CD14-positive monocyte (primary cell): ENCODE measurements around the gene ACACB. TPM values are rescaled to one million over a fixed set of nuclear protein-coding genes. Genes with fewer than 3 reads are reported as not detected.

Experiments
- DNase-seq, 3 donors: peaks; one replicate each; pipeline ENCODE4 v3.0.0-alpha.2; 2011 to 2022
- H2AFZ ChIP-seq: 2 replicates; pipeline ENCODE4 v1.6.0; 2012; ENCODE audit warnings: mild to moderate bottlenecking, low read depth, low read length, inconsistent platforms; ENCODE audit not compliant: insufficient read depth, poor library complexity, severe bottlenecking
- H3K27ac ChIP-seq, 2 donors: 1 replicate in 1 of 2; 2 replicates in 1 of 2; pipeline ENCODE4 v1.5.1; 2012 to 2013; ENCODE audit warnings: low read length in 2 of 2, control low read depth in 1 of 2, inconsistent platforms in 1 of 2, low read depth in 1 of 2, mild to moderate bottlenecking in 1 of 2
- H3K27me3 ChIP-seq, 2 donors: one replicate each; pipeline versions ENCODE4 v1.6.0 to v1.6.1; 2011 to 2013; ENCODE audit warnings: low read length in 2 of 2; ENCODE audit not compliant: control insufficient read depth in 2 of 2, insufficient read depth in 2 of 2
- H3K36me3 ChIP-seq, 2 donors: replicated peaks in 1 of 2; 1 replicate in 1 of 2; 2 replicates in 1 of 2; pipeline versions ENCODE4 v1.5.1 to v1.6.1; 2012 to 2013; ENCODE audit warnings: low read length in 2 of 2, control low read depth in 1 of 2, inconsistent platforms in 1 of 2, mild to moderate bottlenecking in 1 of 2; ENCODE audit not compliant: insufficient read depth in 2 of 2, control insufficient read depth in 1 of 2
- H3K4me1 ChIP-seq, 2 donors: 1 replicate in 1 of 2; 2 replicates in 1 of 2; pipeline versions ENCODE4 v1.5.1 to v1.6.1; 2012 to 2013; ENCODE audit warnings: low read length in 2 of 2, control low read depth in 1 of 2, inconsistent platforms in 1 of 2, mild to moderate bottlenecking in 1 of 2, moderate library complexity in 1 of 2; ENCODE audit not compliant: insufficient read depth in 2 of 2, control insufficient read depth in 1 of 2
- H3K4me2 ChIP-seq: replicated peaks from 2 replicates; pipeline ENCODE3; 2012; ENCODE audit warnings: low read length, moderate library complexity, mild to moderate bottlenecking; ENCODE audit not compliant: poor library complexity, severe bottlenecking; ENCODE audit errors: extremely low read depth
- H3K4me3 ChIP-seq, 3 experiments: fragments of 200-600 bp in 1 of 3; sonication (generic) in 1 of 3; replicated peaks in 1 of 3; 1 replicate in 2 of 3; 2 replicates in 1 of 3; pipeline ENCODE4 v1.5.1; 2011 to 2013; ENCODE audit warnings: low read length in 3 of 3, mild to moderate bottlenecking in 3 of 3, control low read depth in 2 of 3, low read depth in 2 of 3, inconsistent platforms in 1 of 3, moderate library complexity in 1 of 3
- H3K79me2 ChIP-seq: 2 replicates; pipeline ENCODE4 v1.6.0; 2012; ENCODE audit warnings: mild to moderate bottlenecking, control low read depth, inconsistent platforms, low read length, moderate library complexity; ENCODE audit not compliant: insufficient read depth
- H3K9ac ChIP-seq: 2 replicates; pipeline ENCODE4 v1.6.0; 2017; ENCODE audit warnings: low read length, mild to moderate bottlenecking; ENCODE audit not compliant: insufficient read depth, poor library complexity, severe bottlenecking
- H3K9me3 ChIP-seq, 2 donors: replicated peaks in 1 of 2; 1 replicate in 1 of 2; 2 replicates in 1 of 2; pipeline versions ENCODE4 v1.5.1 to v1.6.1; 2012 to 2013; ENCODE audit warnings: low read length in 2 of 2, control low read depth in 1 of 2; ENCODE audit not compliant: control insufficient read depth in 1 of 2, insufficient read depth in 1 of 2
- H4K20me1 ChIP-seq: 2 replicates; pipeline ENCODE4 v1.6.0; 2012; ENCODE audit warnings: mild to moderate bottlenecking, low read length, control low read depth, moderate library complexity; ENCODE audit not compliant: insufficient read depth
- H3K27ac Mint-ChIP-seq, 7 donors: one replicate each; pipeline ENCODE4 v1.8.0; 2020; ENCODE audit warnings: mild to moderate bottlenecking in 7 of 7, mixed read lengths in 7 of 7, moderate library complexity in 6 of 7, inconsistent platforms in 2 of 7
- H3K27me3 Mint-ChIP-seq, 3 donors: one replicate each; pipeline ENCODE4 v1.8.0; 2021 to 2022; ENCODE audit warnings: low read depth in 3 of 3, mild to moderate bottlenecking in 3 of 3, mixed read lengths in 3 of 3, moderate library complexity in 3 of 3, inconsistent platforms in 1 of 3
- H3K36me3 Mint-ChIP-seq, 2 donors: one replicate each; pipeline ENCODE4 v1.8.0; 2020; ENCODE audit warnings: mixed read lengths in 2 of 2, inconsistent platforms in 1 of 2, mild to moderate bottlenecking in 1 of 2
- H3K4me1 Mint-ChIP-seq: one replicate; pipeline ENCODE4 v1.8.0; 2020; ENCODE audit warnings: mild to moderate bottlenecking, mixed read lengths
- H3K4me3 Mint-ChIP-seq, 2 donors: one replicate each; pipeline ENCODE4 v1.8.0; 2020; ENCODE audit warnings: mild to moderate bottlenecking in 2 of 2, mixed read lengths in 2 of 2, moderate library complexity in 1 of 2
- H3K9me3 Mint-ChIP-seq, 7 donors: one replicate each; pipeline ENCODE4 v1.8.0; 2020 to 2022; ENCODE audit warnings: mixed read lengths in 7 of 7, mild to moderate bottlenecking in 6 of 7, moderate library complexity in 6 of 7, inconsistent platforms in 2 of 7
- CTCF ChIP-seq: fragments of 200-600 bp; IDR thresholded peaks from one replicate; pipeline ENCODE4 v1.8.0; 2022; ENCODE audit warnings: antibody characterized with exemption, mild to moderate bottlenecking
- WGBS: methylation state at CpG from one replicate; pipeline ENCODE4 v1.1.5; 2013; ENCODE audit warnings: missing lambda C conversion rate; ENCODE audit not compliant: insufficient coverage; 5-methylcytosine and 5-hydroxymethylcytosine counted together
- intact Hi-C, 2 donors: fragments of 100-400 bp; cut with micrococcal nuclease; formaldehyde crosslinking; loops; one replicate each; pipeline versions ENCODE4 v1.15.0 to v1.15.1; 2023
- polyA plus RNA-seq, 3 donors: library from polyadenylated mRNA; depleted of rRNA in 1 of 3; unstranded in 2 of 3; stranded (reverse) in 1 of 3; fragments of 300-500 nt in 2 of 3; fragments of >200 nt in 1 of 3; fragmentation: Illumina TruSeq in 2 of 3; gene quantifications; 1 replicate in 2 of 3; 2 replicates in 1 of 3; pipeline ENCODE4 v1.2.3, GENCODE V29; 2012 to 2021

ACACB gene
- polyA plus RNA-seq, 3 donors: 0.14 to 5.0 (median 1.9) TPM

- Mint-ChIP-seq H3K27ac (no peak overlapping the region), H3K4me3 (no peak overlapping the region), H3K27me3 (peaks cover 0 to 4% (median 0%) of the 10 kb centered on the region in 3 donors), H3K36me3 (peaks cover 28 to 33% of the 10 kb centered on the region in 2 donors), H3K9me3 (no peaks in the 10 kb centered on the region), H3K4me1 (peaks cover 13% of the 10 kb centered on the region)
- H3K79me2 ChIP-seq: no peaks in the 10 kb centered on the region
- H3K9me3 ChIP-seq: no peaks in the 10 kb centered on the region
- H3K27ac ChIP-seq: no peak overlapping the region
- WGBS: 100% methylated on average over 2 of the region's 7 CpGs
- H3K27me3 ChIP-seq: no peaks in the 10 kb centered on the region
- H2AFZ ChIP-seq: no peak overlapping the region
- H3K36me3 ChIP-seq: peaks cover 0 to 12% of the 10 kb centered on the region in 2 donors
- H3K9ac ChIP-seq: no peak overlapping the region
- H4K20me1 ChIP-seq: no peaks in the 10 kb centered on the region
- intact Hi-C loops: no loop called here
- no peak overlapping the region for H3K4me3 ChIP-seq
- peaks cover 0 to 9% of the 10 kb centered on the region in 2 donors for H3K4me1 ChIP-seq
- H3K4me2 ChIP-seq: no peak overlapping the region
- DNase-seq: no peak
- no peak for TF ChIP-seq CTCF
These were observed 65.9 kb downstream of the ACACB start for GRCh38 chr12:109182041-109182839.

GRCh38 chr12:109185441-109185840, 69.1 kb downstream of the ACACB start:
- Mint-ChIP-seq H3K27me3 (peaks cover 0 to 6% (median 0%) of the 10 kb centered on the region in 3 donors), H3K27ac (no peak overlapping the region), H3K9me3 (no peaks in the 10 kb centered on the region), H3K4me1 (no peaks in the 10 kb centered on the region), H3K4me3 (no peak overlapping the region), H3K36me3 (peaks cover 20 to 27% of the 10 kb centered on the region in 2 donors)
- Histone ChIP-seq H4K20me1 (no peaks in the 10 kb centered on the region), H3K27ac (no peak overlapping the region), H2AFZ (no peak overlapping the region), H3K4me1 (no peaks in the 10 kb centered on the region), H3K4me2 (no peak overlapping the region), H3K4me3 (no peak overlapping the region), H3K36me3 (peaks cover 0 to 5% of the 10 kb centered on the region in 2 donors), H3K9me3 (no peaks in the 10 kb centered on the region), H3K79me2 (no peaks in the 10 kb centered on the region), H3K27me3 (no peaks in the 10 kb centered on the region), H3K9ac (no peak overlapping the region)
- DNase-seq: no peak
- no peak for TF ChIP-seq CTCF
- 100% methylated on average over 8 of the region's 12 CpGs for WGBS
- intact Hi-C loops: no loop called here
